HL-60 (cell line): ENCODE measurements around the gene ARHGAP18.

Experiments
- DNase-seq, 2 experiments: peaks; one replicate each; pipeline ENCODE4 v3.0.0-alpha.2; 2010 to 2020; ENCODE audit warnings: low read depth in 1 of 2, low spot score in 1 of 2
- H3K27ac ChIP-seq: fragments of 250-450 bp; sonication (Bioruptor Pico); replicated peaks from 2 replicates; pipeline ENCODE4 v1.5.1; 2020; ENCODE audit warnings: mild to moderate bottlenecking, moderate library complexity
- H3K27me3 ChIP-seq: fragments of 250-450 bp; sonication (Bioruptor Pico); 2 replicates; pipeline ENCODE4 v1.5.1; 2021; ENCODE audit warnings: mild to moderate bottlenecking, moderate library complexity; ENCODE audit not compliant: insufficient read depth, poor library complexity, severe bottlenecking
- H3K4me3 ChIP-seq: replicated peaks from 2 replicates; pipeline ENCODE4 v1.5.1; 2011; ENCODE audit warnings: mild to moderate bottlenecking, control low read depth, low read length; ENCODE audit not compliant: insufficient read depth
- CTCF ChIP-seq: IDR thresholded peaks from one replicate; pipeline ENCODE4 v1.5.1; 2011; ENCODE audit warnings: low read length, control low read depth, inconsistent platforms; ENCODE audit not compliant: insufficient read depth
- GABPA ChIP-seq: IDR thresholded peaks from 2 replicates; pipeline ENCODE4 v1.6.1; 2012; ENCODE audit warnings: low read depth
- POLR2AphosphoS5 ChIP-seq: IDR thresholded peaks from 2 replicates; pipeline ENCODE4 v1.6.1; 2012; ENCODE audit warnings: low read depth
- REST ChIP-seq: IDR thresholded peaks from 2 replicates; pipeline ENCODE4 v1.6.1; 2012; ENCODE audit warnings: low read depth; ENCODE audit not compliant: insufficient replicate concordance
- SPI1 ChIP-seq: IDR thresholded peaks from 2 replicates; pipeline ENCODE4 v1.6.1; 2012; ENCODE audit warnings: low read depth, mild to moderate bottlenecking, borderline replicate concordance

The ARHGAP18 gene

GRCh38 chr6:129628101-129628815, 81.7 kb downstream of the ARHGAP18 start:
- no peak for DNase-seq
- TF ChIP-seq CTCF (no peak), SPI1 (no peak), REST (no peak), POLR2AphosphoS5 (no peak), GABPA (no peak)
- Histone ChIP-seq H3K4me3 (no peak overlapping the region), H3K27me3 (no peaks in the 10 kb centered on the region), H3K27ac (no peak overlapping the region)

- Histone ChIP-seq H3K27me3 (no peaks in the 10 kb centered on the region), H3K4me3 (no peak overlapping the region), H3K27ac (no peak overlapping the region)
- DNase-seq, result no peak
- TF ChIP-seq SPI1 (no peak), CTCF (no peak), REST (no peak)
These were observed 85.5 kb downstream of the ARHGAP18 start for GRCh38 chr6:129624488-129624887.

- Histone ChIP-seq H3K27me3 (no peaks in the 10 kb centered on the region), H3K27ac (no peak overlapping the region), H3K4me3 (no peak overlapping the region)
- no peak for DNase-seq
- TF ChIP-seq POLR2AphosphoS5, result no peak
- peak; percentile 60; the same call in 1 of the 2 replicates for TF ChIP-seq SPI1
These were observed 86.8 kb downstream of the ARHGAP18 start for GRCh38 chr6:129623008-129623732.

GRCh38 chr6:129621252-129621651, 88.7 kb downstream of the ARHGAP18 start:
- Histone ChIP-seq H3K27me3 (no peaks in the 10 kb centered on the region), H3K4me3 (no peak overlapping the region), H3K27ac (no peak overlapping the region)
- TF ChIP-seq SPI1 (no peak), GABPA (no peak), CTCF (peak; percentile 12), POLR2AphosphoS5 (no peak), REST (no peak)
- DNase-seq, result peak in 1 of 2 experiments; percentile 21
